Measurements from ENCODE around the gene GLT6D1. TPM values are rescaled to one million over a fixed set of nuclear protein-coding genes. Genes with fewer than 3 reads are reported as not detected.

Gene GLT6D1
- total and polyA plus RNA-seq, 3 donors from 2014 or later: 0.47 to 1.6 TPM; not detected in 1

DNA sequence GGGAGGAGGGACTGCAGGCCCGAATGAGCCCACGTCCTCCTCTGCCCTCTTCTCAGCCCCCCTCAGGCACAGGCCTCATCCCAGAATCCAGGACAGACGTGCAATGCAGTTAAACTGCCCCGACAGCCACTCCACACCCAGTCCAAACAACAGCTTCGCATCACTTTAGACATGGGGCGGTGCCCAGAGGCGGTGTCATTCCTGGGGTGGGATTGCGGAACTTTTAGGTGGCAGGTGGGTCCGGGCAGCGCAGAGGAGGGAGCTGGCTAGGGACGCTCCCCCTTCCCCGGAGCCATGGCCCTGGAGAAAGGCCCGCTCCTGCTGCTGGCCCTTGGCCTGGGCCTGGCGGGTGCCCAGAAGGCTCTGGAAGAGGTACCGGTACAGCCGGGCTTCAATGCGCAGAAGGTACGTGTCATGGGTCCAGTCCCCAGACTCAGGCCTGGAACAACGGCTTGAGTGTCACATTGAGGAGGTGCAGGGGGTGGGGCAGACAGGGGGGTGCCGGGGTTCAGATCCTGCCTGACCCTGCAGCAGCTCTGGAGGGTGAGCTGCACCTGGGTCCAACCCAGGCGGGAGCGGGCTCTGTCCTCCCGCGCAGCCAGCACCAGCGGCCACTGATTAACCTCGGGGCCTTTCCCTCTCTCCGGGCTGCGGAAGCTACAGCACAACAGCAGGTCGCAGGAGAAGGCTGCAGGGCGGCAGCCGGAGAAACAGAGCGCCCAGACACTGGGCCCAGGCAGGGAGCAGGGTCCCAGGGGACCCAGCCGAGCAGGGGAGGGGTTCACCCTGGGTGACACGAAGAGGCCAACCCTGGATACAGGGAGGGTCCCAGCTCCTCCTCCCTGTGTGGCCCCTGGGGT, 25.2 kb downstream of the GLT6D1 start:
- Histone ChIP-seq H3K36me3 (ENCODE audit: low read depth, missing control alignments) (no peaks in the 10 kb centered on the region), H3K4me3 (no peak overlapping the region), H3K27ac (no peak overlapping the region), H3K9me3 (no peaks in the 10 kb centered on the region), H3K27me3 (no peaks in the 10 kb centered on the region), H3K4me1 (no peaks in the 10 kb centered on the region)
- DNase-seq: peak; percentile 8
- TF ChIP-seq, protein P1, sequence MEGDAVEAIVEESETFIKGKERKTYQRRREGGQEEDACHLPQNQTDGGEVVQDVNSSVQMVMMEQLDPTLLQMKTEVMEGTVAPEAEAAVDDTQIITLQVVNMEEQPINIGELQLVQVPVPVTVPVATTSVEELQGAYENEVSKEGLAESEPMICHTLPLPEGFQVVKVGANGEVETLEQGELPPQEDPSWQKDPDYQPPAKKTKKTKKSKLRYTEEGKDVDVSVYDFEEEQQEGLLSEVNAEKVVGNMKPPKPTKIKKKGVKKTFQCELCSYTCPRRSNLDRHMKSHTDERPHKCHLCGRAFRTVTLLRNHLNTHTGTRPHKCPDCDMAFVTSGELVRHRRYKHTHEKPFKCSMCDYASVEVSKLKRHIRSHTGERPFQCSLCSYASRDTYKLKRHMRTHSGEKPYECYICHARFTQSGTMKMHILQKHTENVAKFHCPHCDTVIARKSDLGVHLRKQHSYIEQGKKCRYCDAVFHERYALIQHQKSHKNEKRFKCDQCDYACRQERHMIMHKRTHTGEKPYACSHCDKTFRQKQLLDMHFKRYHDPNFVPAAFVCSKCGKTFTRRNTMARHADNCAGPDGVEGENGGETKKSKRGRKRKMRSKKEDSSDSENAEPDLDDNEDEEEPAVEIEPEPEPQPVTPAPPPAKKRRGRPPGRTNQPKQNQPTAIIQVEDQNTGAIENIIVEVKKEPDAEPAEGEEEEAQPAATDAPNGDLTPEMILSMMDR (IDR thresholded peaks at IDR 0.05): no peak
- TF ChIP-seq POLR2A (IDR thresholded peaks at IDR 0.05): no peak
- 70 to 82% methylated on average over 18 to 23 of the region's 34 CpGs for WGBS, 2 donors
- intact Hi-C loops (cut with DNase I; ENCODE audit: low total_unique reads): no loop called here

DNA sequence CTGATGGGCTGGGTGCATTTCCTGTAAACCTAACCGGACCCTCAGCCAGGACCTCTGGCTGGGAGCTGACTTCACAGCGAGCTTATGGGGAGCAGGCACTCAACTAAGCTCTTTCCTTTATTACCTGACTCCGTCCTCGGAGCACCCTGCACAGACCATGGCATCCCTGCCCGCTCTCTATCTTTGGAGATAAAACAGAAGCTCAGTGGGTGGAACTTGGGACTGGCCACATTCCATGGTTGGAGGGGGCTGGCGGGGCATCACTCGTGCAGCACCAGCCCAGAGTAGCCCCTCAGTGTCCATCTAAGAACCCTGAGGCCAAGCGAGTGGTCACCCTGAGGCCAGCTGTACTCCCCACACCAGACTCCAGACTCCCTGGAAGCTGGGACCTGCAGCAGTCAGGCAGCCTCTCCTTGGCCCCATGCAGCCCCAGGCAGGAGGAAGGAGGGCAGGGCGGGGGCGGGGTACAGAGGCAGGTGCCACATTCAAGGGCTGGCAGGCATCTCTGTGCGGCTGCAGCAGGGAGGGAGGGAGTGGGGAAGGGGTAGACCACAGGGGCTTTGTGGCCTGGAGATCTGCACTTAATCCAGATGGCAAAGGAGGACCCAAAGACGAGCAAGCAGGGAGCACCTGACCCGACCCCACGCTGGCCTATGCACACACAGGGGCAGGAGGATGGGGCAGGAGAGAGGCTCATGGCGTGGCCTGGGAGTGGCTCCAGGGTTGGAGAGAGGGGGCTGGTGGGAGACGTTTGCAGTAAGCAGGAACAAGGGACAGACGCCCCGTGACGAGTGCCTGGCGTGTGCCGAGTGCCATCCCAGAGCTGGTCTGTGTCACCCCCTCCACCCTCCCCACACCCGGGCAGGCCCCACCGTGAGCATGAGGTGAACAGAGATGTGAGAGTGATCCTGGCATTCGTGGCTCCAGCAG, 26.1 kb downstream of the GLT6D1 start:
- H3K36me3 ChIP-seq (ENCODE audit: low read depth, missing control alignments): no peaks in the 10 kb centered on the region
- TF ChIP-seq, protein P1 (IDR thresholded peaks at IDR 0.05): no peak
- TF ChIP-seq POLR2A (IDR thresholded peaks at IDR 0.05): no peak
- no peak overlapping the region for H3K4me3 ChIP-seq
- no peaks in the 10 kb centered on the region for H3K4me1 ChIP-seq
- intact Hi-C loops (cut with DNase I; ENCODE audit: low total_unique reads): no loop called here
- WGBS, 2 donors: 83 to 86% methylated on average over 21 to 24 of the region's 24 CpGs
- DNase-seq: peak; percentile 8
- no peaks in the 10 kb centered on the region for H3K9me3 ChIP-seq
- no peaks in the 10 kb centered on the region for H3K27me3 ChIP-seq
- no peak overlapping the region for H3K27ac ChIP-seq

DNA sequence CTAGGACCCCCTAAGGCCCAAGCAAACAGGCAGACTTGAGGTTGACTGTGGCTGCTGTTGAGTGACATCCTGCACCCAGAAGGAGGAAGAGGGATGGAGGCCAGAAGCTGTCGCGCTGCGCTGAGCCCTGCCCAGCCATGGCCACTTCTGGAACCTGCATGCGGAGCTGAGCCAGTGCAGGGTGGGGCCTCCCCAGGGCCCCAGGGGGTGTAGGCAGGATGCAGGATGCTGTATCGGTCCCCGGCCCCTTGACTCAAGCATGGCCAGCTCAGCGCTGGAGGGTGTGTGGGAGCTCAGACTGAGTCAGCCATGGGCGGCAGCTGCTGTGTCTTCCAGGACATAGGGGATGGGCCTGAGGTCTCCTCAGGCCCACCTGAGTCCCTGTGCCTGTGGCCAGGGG, 26.9 kb downstream of the GLT6D1 start:
- Histone ChIP-seq H3K27ac (no peak overlapping the region), H3K4me3 (no peak overlapping the region), H3K9me3 (no peaks in the 10 kb centered on the region), H3K36me3 (ENCODE audit: low read depth, missing control alignments) (no peaks in the 10 kb centered on the region), H3K27me3 (no peaks in the 10 kb centered on the region), H3K4me1 (no peaks in the 10 kb centered on the region)
- WGBS, 2 donors: 95 to 100% methylated on average over 1 to 8 of the region's 8 CpGs
- intact Hi-C loops (cut with DNase I; ENCODE audit: low total_unique reads): no loop called here
- TF ChIP-seq, protein P1 (IDR thresholded peaks at IDR 0.05): no peak
- TF ChIP-seq POLR2A (IDR thresholded peaks at IDR 0.05): no peak
- no peak for DNase-seq

DNA sequence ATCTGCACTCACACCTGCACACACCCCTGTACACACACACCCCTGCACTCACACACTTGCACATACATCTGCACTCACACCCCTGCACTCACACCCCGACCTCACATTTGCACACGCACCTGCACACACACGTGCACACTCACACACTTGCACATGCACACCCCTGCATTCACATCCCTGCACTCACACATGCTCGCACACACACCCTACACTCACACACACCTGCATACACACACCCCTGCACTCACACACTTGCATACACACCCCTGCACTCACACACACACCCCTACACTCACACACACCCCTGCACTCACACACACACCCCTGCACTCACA, 27.5 kb downstream of the GLT6D1 start:
- no peaks in the 10 kb centered on the region for H3K36me3 ChIP-seq (ENCODE audit: low read depth, missing control alignments)
- no peak overlapping the region for H3K4me3 ChIP-seq
- intact Hi-C loops (cut with DNase I; ENCODE audit: low total_unique reads): no loop called here
- WGBS, 2 donors: 13 to 16% methylated on average over 4 of the region's 4 CpGs
- H3K9me3 ChIP-seq: no peaks in the 10 kb centered on the region
- peak; percentile 7 for DNase-seq
- TF ChIP-seq, protein P1 (IDR thresholded peaks at IDR 0.05): no peak
- TF ChIP-seq POLR2A (IDR thresholded peaks at IDR 0.05): no peak
- no peaks in the 10 kb centered on the region for H3K4me1 ChIP-seq
- no peak overlapping the region for H3K27ac ChIP-seq
- no peaks in the 10 kb centered on the region for H3K27me3 ChIP-seq

Data from testis (tissue), 3 donors.